HG03066 (cell line): ENCODE measurements around the gene BMPR1A.

Experiments
- ATAC-seq: cut with Tn5 transposase; IDR thresholded peaks from one replicate; pipeline ENCODE4 v1.9.1; 2021; ENCODE audit warnings: low read depth; ENCODE audit not compliant: unreplicated experiment

BMPR1A gene

DNA sequence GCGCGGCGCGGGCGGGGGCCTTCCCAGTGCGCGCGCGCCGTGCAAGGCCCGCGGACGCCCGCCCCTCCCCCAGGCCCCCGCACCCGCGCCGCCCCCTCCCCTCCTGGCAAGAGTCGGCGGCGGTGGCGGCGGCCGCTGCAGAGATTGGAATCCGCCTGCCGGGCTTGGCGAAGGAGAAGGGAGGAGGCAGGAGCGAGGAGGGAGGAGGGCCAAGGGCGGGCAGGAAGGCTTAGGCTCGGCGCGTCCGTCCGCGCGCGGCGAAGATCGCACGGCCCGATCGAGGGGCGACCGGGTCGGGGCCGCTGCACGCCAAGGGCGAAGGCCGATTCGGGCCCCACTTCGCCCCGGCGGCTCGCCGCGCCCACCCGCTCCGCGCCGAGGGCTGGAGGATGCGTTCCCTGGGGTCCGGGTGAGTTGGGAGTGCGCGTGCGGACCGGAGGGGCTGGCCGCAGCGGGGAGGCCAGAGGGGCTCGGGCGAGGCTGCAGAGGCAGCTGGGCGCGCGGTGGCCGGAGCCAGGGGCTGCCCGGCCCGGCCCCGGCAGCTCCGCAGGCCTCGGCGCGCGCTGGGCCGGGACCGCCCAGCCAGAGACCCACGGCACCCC is at the start of gene BMPR1A:
BMPR1A (plus strand) TSS at position 109 of the 602 bp plus-strand sequence. CDS start 119,400 bp downstream, outside the sequence.
- peak; percentile 31 for ATAC-seq

- no peak for ATAC-seq
Measured at GRCh38 chr10:86706977-86707376, 49.4 kb upstream of the BMPR1A start.

DNA sequence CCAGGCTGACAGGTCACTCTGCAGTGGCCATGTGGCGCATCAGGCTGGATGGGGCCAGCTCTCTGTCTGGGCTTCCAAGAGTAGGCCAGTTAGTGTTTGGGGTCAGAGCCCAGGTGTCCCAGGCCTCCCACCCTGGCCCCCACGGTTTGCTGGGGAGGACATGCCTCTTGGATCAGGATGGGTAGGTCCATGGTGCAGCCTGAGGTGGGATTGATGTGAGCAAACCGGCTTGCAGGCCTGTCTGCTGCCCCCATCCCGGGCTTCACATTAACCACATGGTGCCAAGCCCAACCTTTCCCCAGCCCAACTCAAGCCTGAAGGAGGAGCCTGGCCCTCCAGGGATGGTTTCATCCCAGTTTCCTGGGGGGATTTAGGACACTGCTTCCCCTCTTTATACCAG is 48.9 kb upstream of the BMPR1A start:
- no peak for ATAC-seq

GRCh38 chr10:86708068-86708782 is 48.2 kb upstream of the BMPR1A start:
- no peak for ATAC-seq

DNA sequence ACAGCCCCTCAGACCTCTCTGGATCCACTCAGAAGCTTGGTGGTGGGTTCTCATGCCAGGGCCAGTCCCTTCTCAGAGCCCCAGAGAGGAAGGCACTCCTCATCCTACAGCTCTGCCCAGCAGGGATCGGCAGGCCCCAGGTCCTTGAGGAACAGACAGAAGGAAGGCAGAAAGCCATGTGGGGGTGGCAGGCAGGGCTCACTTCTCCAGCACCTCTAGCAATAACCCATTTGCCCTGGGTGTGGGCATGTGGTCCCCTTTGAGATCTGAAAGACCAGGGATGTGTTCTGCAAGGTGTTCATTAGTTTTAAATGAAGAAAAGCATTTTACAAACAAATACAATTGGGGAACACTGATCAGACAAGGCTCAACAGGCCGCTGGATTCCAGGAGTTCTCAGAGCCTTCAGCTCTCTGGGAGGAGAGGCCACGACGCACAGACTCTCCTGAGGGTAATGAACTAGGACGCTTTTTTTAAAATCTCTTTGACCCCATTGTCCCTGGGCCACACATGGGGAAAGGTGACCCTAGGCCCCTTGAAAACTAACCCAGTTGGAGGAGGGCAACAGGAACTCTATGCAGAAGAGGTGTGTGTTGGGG is 47.5 kb upstream of the BMPR1A start:
- ATAC-seq, result no peak

DNA sequence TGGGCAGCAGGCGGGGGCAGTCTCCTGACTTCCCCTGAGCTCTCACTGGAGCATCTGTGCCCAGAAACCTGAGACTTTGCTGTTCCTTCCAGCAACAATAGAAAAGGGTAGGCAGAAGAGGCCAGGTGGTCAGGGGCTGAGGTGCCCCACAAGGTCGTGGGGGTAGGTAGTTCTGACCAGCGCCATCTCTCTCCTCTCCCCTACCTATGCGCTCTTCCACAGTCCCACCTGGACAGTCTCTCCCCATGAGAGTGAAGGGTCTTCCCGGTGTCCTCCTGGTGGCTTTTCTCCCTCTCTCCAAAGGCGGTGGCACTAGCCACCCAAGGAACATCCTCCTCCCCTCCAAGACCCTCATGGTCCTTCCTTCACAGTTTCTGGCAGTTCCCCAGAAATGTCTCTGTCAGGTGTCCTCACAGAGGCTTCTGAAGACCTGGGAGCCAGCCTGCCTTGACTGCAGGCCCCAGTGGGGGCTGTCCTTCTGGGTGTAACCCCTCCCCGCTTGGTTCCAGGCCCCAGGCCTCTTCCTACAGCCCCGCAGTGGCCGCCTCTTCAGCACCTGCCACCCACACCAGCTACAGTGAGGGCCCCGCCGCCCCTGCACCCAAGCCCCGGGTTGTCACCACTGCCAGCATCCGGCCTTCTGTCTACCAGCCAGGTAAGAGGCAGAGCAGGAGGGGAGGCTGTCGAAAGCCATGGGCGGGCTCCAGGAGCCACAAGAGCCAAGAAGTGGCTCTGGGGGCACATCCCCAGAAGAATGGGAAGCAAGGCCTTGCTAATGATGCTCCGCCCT is 46.8 kb upstream of the BMPR1A start:
- no peak for ATAC-seq

DNA sequence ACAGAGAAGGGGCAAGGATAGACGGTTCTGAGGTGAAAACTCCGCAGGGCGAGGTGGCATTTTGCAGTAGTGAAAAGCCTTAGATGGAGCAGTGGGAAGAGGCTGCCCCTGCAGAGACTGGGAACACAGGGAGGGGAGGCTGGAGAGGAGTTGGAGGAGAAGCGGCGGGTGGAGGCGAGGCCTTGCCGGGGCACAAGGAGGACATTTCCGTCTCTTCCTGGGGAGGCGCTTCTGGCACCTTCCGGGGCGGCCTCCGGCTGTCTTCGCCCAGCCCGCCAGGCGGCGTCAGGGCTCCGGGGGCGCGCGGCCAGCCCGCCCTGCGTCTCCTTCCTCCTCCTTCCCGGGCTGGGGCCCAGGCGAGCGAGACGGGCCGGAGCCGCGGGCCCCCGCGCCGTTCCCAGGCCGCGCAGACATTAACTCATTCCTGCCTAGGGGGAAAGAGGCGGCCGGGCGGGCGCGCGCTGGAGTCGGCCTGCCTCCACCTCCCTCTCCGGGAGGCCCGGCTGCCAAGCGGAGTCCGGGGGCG is 45.4 kb upstream of the BMPR1A start:
- peak; percentile 81 for ATAC-seq

DNA sequence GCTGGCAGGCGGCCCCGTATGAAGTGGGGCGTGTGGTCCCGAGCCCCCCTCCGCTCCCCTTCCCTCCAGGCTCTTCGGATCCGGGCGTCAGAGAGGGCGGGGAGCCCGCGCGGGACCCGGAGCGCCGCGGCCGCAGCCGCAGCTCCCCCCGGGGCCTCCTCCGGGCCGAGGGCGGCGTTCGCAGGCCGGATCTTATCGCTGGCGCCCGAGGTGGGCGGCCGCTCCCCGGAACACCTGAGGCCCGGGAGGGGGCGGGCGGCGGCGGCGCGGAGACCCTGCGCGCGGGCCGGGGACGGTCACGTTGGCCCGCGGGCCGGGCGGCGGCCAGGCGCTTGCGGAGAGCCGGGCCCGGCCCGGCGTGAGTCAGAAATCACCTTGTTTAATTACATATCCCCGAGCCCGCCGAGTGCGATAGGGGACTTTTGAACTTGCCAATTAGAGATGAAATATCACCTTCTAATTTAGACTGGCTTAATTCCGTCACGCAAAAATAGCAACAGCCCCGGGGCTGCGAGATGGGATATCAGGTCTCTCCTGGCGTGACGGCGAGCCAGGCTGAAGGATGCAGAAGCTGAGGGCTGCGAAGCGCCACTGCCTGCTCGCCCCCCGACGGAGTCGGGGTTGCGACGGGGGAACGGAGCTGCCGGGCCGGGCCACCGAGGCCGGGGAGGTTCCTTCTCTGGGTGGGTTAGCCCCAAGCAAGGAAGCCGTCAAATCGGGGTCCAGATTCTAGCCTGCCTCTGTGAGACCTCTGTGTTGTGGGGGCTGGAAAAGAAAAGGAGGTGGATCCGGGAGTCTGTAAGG is 44.7 kb upstream of the BMPR1A start:
- ATAC-seq, result peak; percentile 44

DNA sequence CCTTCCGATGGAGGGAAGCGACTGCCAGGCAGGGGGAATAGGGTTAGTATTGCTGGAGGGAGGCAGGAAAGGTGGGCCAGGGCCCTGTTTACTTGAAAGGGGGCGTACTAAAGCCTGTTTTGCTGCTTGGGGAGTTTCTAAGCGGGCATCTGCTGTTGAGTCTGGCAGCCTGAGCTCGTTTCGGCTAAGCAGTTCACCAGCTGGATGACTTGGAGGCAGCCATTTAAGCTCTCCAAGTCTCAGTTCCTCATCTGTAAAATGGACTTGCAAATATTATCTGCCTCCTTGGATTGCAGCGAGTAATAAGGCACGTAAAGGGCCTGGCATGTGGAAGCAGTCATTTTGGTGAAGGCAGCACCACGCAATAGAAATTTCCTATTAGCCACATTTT is 44.1 kb upstream of the BMPR1A start:
- ATAC-seq, result peak; percentile 12

- no peak for ATAC-seq
Measured at GRCh38 chr10:86715156-86715795, 41.1 kb upstream of the BMPR1A start.

DNA sequence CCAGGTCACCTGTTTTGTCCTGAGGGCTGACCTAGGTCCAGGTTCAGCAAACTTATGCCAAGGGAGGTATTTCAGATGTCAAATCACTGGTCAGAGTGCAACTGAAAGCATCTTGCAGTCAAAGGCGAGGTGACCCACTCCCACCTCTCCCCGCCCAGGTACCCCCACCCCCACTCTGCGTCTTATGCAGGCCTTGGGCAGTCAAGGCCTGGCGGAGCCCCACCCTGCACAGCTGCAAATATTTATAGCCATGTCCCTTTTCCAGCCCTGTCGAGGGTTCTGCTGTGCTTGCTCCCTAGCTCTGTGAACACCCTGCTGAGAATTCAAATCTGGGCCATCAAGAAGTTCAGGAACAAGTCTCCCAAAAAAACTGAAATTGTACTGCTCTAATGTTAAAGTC is 40.6 kb upstream of the BMPR1A start:
- no peak for ATAC-seq

- ATAC-seq, result no peak
Measured at GRCh38 chr10:86716466-86716865, 40.0 kb upstream of the BMPR1A start.

DNA sequence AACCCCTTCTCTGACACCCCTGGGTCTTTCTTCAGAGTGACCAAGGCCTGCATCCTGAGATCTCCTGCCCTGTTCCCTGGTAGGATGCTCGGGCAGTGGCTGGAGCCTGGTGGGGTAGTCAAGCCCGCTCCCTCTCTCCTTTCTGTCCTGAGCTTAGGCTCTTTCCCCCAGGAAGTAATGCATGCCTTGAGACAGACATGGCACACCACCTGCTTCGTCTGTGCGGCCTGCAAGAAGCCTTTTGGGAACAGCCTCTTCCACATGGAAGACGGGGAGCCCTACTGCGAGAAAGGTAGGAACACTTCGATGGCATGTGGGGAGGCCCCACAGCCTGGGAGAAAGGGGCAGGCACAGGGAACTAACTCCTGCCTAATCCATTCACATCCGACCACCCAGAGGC is 37.9 kb upstream of the BMPR1A start:
- ATAC-seq, result no peak

DNA sequence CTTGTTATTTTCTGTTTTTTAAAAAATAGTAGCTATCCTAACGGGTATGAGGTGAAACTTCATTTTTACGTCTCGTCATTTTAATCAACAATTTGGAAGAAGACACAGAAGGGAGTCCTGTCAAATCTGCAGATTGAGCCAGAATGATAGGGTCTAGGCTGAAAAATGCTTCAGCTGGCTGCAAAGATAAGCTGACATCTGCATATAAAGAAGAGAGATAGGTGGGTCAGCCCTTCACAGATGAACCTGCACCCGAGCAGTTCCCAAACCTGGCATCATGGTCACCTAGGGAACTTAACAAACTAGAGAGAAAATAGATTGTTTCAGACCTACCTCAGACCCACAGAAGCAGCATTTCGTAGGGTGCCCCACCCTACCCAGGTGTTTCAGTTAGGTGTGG is 35.2 kb upstream of the BMPR1A start:
- no peak for ATAC-seq

DNA sequence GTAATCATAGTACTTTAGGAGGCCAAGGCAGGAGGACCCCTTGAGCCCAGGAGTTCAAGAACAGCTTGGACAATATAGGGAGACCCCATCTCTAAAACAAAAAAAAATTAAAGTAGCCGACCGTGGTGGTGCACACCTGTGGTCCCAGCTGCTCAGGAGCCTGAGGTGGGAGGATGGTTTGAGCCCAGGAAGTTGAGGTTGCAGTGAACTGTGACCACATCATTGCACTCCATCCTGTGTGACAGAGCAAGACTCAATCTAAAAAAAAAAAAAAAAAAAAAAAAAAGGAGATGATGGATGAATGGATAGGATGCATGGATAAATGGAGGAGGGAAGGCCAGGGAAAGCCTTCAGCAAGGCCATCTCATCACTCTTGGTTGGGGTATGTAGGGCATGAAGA is 33.4 kb upstream of the BMPR1A start:
- no peak for ATAC-seq

DNA sequence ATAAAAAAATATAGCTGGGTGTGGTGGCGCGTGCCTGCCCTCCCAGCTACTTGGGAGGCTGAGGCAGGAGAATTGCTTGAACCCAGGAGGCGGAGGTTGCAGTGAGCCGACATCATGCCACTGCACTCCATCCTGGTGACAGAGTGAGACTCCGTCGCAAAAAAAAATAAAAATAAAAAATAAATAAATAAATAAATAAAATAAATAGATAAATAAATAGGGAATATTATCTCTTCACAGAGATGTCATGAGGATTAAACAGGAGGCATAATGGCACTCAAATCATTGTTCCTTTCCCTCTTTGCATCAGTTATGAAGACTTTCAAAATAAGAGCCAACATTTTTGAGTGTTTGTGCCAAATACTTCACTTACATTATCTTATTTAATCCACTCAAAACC is 32.0 kb upstream of the BMPR1A start:
- no peak for ATAC-seq

DNA sequence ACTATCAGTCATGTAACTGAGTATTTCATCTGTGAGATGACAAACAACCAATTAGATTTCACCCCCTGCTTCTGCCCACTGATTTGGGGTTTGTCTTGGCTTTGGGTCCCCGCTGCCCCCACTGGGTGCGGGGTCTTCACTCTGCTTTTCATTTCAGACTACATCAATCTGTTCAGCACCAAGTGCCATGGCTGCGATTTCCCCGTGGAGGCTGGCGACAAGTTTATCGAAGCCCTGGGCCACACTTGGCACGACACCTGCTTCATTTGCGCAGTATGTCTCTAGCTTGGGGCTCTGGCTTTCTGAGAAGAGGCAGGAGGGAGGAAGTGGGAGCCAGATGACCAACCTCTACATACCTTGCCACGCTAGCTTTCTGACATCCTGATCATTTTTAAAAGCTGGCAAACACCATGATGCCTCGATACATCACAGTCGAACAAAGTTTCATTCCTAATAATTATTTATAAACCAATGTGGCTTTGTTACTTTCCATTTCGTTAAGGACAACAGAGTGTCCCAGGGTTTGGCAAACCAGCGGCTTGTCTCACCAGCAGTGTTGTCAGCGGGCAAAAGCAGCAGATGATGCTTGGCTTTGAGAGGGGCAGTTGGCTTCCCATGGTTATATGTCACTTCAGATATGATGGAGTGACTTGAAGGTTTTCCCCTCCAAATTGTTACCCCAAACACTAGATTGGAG is 30.3 kb upstream of the BMPR1A start:
- no peak for ATAC-seq

DNA sequence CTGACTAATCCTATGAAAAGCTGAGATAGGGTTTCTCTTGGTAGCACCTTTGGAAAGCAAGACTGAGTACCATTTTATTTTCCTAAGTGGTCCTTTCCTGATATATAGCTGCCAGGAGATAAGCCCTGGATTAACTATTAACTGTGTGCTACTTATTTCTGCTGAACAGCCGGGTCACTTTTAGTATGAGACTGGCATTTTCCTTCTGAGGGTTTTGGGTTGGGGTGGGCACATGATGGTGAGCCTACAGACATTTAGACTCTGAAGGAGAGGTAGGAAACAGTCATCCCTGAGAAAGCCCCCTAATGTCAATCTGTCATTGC is 29.8 kb upstream of the BMPR1A start:
- ATAC-seq, result no peak

- ATAC-seq, result no peak
Measured at GRCh38 chr10:86727470-86727869, 28.9 kb upstream of the BMPR1A start.
